ENCODE measurements around the gene ZNF579.

The ZNF579 gene

DNA sequence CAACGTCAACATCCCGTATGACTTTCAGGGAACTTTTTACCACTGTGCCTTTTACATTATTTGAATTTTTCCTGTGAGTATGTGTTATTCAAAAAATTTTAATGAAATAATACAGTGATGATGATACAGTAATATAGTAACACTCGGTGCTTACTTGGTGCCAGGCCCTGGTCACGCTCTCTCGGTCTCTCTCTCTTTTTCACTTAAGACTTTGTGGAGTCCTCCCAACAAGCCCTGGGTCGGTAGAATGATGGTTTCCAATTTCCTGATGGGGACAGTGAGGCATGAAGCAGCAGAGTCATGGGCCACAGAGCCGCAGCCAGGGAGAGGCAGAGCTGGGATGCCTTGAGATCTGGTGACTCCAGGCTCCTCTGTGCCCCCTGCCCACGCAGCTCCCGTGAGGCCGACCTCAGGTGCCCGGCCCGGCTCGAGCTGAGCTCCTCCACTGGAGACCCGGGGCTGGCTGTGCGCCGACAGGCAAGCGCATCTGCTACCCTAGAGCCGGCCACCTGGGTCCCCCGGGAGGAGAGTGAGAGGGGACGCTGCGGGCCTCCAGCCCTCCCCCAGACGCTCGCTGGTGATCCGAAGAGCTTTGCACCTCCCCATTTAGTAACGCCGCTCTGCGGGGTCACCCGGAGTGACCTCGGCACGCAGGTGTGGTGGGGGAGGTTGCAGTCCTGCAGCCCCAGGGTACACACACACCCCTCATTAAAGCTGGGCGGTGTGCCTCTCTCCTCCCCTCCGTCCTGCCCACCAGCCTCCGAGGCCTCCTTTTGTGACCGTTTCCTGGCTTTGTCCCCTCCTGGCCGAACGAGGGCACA, 30.9 kb downstream of the ZNF579 start:
- ChIA-PET POLR2A (ENCODE audit: low non-redundant PET) (interaction anchor here (0.6 kb wide), 1 partner anchor 31 kb away, joined by 3 read pairs; no protein-coding TSS in a partner anchor), CTCF (interaction anchor here (0.6 kb wide), 3 partner anchors 20 to 1157 kb away, joined by 3 to 4 read pairs (median 3); no protein-coding TSS in a partner anchor)
- TF ChIP-seq, protein P1, sequence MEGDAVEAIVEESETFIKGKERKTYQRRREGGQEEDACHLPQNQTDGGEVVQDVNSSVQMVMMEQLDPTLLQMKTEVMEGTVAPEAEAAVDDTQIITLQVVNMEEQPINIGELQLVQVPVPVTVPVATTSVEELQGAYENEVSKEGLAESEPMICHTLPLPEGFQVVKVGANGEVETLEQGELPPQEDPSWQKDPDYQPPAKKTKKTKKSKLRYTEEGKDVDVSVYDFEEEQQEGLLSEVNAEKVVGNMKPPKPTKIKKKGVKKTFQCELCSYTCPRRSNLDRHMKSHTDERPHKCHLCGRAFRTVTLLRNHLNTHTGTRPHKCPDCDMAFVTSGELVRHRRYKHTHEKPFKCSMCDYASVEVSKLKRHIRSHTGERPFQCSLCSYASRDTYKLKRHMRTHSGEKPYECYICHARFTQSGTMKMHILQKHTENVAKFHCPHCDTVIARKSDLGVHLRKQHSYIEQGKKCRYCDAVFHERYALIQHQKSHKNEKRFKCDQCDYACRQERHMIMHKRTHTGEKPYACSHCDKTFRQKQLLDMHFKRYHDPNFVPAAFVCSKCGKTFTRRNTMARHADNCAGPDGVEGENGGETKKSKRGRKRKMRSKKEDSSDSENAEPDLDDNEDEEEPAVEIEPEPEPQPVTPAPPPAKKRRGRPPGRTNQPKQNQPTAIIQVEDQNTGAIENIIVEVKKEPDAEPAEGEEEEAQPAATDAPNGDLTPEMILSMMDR (conservative IDR thresholded peaks at IDR 0.05; ENCODE audit: low read depth), result no peak
- peak overlapping the region; percentile 54 for H3K27ac ChIP-seq
- peak; percentile 76 for DNase-seq (ENCODE audit: low spot score)

DNA sequence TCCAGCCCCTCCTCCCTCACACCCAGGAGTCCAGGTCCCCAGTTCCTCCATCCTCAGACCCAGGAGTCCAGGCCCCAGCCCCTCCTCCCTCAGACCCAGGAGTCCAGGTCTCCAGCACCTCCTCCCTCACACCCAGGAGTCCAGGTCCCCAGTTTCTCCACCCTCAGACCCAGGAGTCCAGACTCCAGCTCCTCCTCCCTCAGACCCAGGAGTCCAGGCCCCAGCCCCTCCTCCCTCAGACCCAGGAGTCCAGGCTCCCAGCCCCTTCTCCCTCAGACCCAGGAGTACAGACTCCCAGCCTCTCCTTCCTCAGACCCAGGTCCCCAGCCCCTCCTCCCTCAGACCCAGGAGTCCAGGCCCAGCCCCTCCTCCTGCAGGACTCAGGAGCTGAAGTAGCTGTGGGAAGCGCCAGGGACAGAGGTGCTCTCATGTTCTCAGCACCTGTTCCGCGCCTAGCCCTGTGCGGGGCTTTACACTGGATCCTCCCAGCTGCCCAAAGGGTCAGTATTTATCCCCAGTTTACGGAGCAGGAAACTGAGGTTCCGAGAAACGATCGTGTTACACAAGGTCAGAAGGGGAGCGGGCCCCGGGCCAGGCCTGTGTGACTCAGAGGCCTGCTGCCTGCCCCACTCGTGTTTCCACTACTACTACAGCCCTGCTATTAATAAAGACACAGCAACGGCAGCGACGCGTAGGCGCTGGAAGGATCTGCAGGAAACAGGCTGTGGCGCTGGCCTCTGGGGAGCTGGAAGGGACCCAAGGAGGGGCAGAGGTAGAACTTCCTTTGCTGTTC, 33.6 kb downstream of the ZNF579 start:
- ChIA-PET CTCF (no interaction called here), POLR2A (ENCODE audit: low non-redundant PET) (interaction anchor here (0.5 to 0.8 kb wide), 3 partner anchors 15 to 58 kb away, joined by 3 to 5 read pairs (median 4); partner anchors contain the start of gene ZNF524)
- DNase-seq (ENCODE audit: low spot score), result no peak
- H3K27ac ChIP-seq, result peak overlapping the region; percentile 5; the same call in 1 of the 2 replicates
- TF ChIP-seq, protein P1 (conservative IDR thresholded peaks at IDR 0.05; ENCODE audit: low read depth), result no peak

DNA sequence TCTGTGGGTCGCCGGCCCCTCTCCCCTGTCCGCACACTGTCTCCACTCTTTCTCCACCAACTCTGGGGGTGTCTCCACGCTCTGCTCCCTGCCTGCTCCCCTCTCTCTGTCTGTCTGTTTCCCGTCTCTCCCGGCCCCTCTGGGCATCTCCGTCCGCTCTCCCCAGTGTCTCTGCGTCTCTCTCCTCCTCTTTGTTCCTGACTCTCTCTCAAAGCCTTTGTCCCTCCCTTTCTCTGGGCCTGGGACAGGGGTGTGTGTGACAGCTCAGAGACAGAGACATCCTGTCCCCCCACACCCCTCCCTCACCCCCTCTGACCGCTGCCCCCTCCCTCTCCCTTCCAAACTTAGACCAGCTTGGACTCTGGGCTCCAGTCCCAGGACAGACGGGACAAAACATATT, 34.6 kb downstream of the ZNF579 start:
- DNase-seq (ENCODE audit: low spot score), result no peak
- H3K27ac ChIP-seq, result no peak overlapping the region
- ChIA-PET CTCF (no interaction called here), POLR2A (ENCODE audit: low non-redundant PET) (no interaction called here)
- TF ChIP-seq, protein P1 (conservative IDR thresholded peaks at IDR 0.05; ENCODE audit: low read depth), result no peak

DNA sequence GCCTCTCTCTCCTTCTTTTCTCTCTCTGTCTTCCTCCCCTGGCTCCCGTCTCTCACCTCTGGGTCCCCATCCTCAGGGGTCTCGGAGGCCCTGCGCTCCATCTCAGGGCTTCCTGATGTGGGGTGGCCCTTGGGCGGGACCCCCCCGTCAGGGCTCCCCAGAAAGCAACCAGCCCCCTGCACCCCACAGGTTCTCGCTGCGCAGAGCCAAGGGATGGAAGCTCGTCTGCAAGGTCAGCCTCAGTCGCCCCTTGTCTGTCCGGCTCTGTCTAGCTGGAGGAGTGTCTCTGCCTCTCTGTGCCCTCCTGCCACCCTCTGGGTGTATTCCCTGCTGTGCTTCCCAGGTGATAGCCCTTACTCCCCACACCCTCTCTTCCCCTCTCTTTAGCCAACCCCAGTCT, 35.2 kb downstream of the ZNF579 start, which contains the start of gene SBK3:
Gene SBK3 (minus strand): TSS at position 101 of the 400 bp plus-strand sequence. CDS start 0 bp downstream, at position 101.
- TF ChIP-seq, protein P1 (conservative IDR thresholded peaks at IDR 0.05; ENCODE audit: low read depth), result no peak
- DNase-seq (ENCODE audit: low spot score), result no peak
- ChIA-PET POLR2A (ENCODE audit: low non-redundant PET) (no interaction called here), CTCF (no interaction called here)
- no peak within 1 kb of the TSS for H3K27ac ChIP-seq

DNA sequence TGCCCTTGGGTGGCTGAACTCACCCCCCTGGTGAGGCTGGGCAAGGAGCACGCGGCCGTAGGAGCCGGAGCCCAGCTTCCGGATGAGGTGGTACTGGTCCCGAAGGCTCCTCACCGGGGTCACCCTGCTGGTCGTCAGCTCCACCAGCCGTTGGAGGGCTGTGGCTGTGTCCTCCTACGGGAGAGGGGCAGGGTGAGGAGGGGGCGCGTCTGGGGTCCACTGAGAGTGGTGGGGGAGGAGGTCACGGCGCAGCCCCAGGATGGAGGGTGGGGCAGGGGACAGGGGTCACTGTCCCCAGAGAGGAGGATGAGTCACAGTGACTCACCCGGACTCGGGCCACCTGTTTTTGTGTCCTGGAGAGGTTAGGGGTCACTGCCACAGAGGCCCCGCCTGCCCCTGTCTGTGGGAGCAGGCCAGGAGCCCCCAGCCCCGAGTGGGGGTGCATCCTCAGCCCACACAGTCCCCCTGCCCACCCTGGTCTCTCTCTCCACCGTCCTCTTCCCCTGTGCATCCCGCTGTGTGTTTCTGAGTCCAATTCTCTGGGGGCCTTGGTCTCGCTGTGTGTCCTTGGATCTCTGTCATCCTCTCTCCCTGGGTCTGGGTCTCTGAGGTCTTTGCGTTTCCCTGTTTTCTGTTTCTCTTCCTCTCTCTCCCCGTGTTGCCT, 35.7 kb downstream of the ZNF579 start:
- POLR2A ChIA-PET (ENCODE audit: low non-redundant PET), result no interaction called here
- CTCF ChIA-PET, result no interaction called here

More for the DNA sequence above, 35.7 kb downstream of the ZNF579 start:
- H3K27ac ChIP-seq, result no peak overlapping the region
- TF ChIP-seq, protein P1 (conservative IDR thresholded peaks at IDR 0.05; ENCODE audit: low read depth), result no peak
- no peak for DNase-seq (ENCODE audit: low spot score)
